ENCODE results near the gene ZP1.

ZP1 gene

DNA sequence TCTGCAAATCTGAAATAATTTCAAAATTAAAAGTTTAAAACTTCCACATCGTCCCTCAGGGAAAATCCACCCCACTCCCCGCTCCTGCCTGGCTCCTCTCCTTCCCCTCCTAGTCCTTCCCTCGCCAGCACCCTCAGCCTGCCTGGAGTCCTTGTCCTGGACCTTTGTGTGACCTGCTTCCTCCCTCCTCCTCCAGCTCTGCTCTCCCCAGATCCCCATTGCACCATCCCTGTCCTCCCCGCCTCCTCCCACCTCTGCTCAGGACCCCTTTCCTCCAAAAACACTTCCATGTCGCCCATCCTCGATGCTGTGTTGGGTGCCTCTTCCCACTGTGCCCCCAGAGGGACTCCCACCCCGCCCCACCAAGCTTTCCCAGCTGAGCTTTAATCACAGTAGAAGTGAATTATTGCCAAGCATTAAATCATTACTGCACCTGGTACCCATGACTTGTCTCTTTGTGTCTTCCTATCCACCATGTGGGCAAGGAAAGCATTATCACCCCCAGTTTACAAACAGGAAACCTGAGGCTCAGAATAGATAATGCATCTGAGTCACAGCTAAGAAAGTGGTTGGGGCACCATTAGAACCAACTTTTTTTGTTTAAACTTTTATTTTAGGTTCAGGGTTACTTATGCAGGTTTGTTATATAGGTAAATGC is 2.4 kb upstream of the ZP1 start:
- DNase-seq (ENCODE audit: insufficient read length) (no peak), FAIRE-seq (no peak)
- no peak for TF ChIP-seq POLR2A (IDR thresholded peaks at IDR 0.05; ENCODE audit: low read depth, low read length)
- no peak for TF ChIP-seq TAF1 (IDR thresholded peaks at IDR 0.05; ENCODE audit: borderline replicate concordance, low read depth, low read length)
- no peak for TF ChIP-seq POLR2AphosphoS5 (IDR thresholded peaks at IDR 0.05; ENCODE audit: low read depth, low read length)

GRCh38 chr11:60867871-60868681 is 734 bp downstream of the ZP1 start:
- FAIRE-seq (no peak), DNase-seq (ENCODE audit: insufficient read length) (no peak)
- no peak for TF ChIP-seq POLR2A (IDR thresholded peaks at IDR 0.05; ENCODE audit: low read depth, low read length)

DNA sequence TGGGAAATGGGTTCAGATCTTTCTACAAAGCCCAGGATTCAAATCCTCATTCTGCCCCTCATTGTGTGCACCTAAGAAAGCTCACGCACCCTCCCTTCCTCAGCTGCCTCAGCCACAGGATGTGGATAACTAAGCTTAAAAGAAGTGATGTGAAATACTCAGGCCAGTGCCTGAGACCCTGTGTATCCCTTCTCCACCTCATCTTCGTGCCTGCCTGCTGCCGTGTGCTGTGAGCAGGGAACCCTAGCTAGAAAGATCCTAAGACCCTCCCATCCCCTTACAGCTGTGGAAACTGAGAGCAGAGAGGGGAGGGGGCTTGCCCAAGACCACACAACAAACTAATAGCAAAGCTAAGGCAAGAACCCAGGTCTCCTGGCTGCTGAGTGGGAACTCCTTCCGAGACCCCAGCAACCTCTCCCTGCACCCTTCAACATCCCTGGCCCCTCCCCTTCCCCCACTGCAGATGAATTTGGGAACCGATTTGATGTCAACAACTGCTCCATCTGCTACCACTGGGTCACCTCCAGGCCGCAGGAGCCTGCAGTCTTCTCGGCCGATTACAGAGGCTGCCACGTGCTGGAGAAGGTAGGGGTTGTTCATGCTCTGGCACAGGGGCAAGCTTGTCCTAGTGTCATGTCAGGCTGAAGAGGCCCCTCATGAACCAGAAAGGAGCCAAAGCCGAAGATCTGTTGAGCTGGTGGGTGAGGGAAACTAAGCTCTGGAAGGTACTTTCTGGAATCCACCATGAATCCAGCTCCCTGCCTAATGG is 1.5 kb downstream of the ZP1 start:
- FAIRE-seq (no peak), DNase-seq (ENCODE audit: insufficient read length) (no peak)

GRCh38 chr11:60869451-60869825 is 2.1 kb downstream of the ZP1 start:
- DNase-seq (ENCODE audit: insufficient read length) = no peak
- no peak for FAIRE-seq
- no peak for TF ChIP-seq POLR2AphosphoS5 (IDR thresholded peaks at IDR 0.05; ENCODE audit: low read depth, low read length)
- no peak for TF ChIP-seq TAF1 (IDR thresholded peaks at IDR 0.05; ENCODE audit: borderline replicate concordance, low read depth, low read length)
- TF ChIP-seq POLR2A (IDR thresholded peaks at IDR 0.05; ENCODE audit: low read depth, low read length) = no peak

More for the DNA sequence above, 1.5 kb downstream of the ZP1 start:
- TF ChIP-seq TAF1 (IDR thresholded peaks at IDR 0.05; ENCODE audit: borderline replicate concordance, low read depth, low read length) (no peak), POLR2AphosphoS5 (IDR thresholded peaks at IDR 0.05; ENCODE audit: low read depth, low read length) (no peak), POLR2A (IDR thresholded peaks at IDR 0.05; ENCODE audit: low read depth, low read length) (no peak)

GRCh38 chr11:60870276-60870675 is 2.9 kb downstream of the ZP1 start:
- DNase-seq (ENCODE audit: insufficient read length) (no peak), FAIRE-seq (no peak)

GRCh38 chr11:60870733-60871377 is 3.5 kb downstream of the ZP1 start:
- TF ChIP-seq POLR2A (IDR thresholded peaks at IDR 0.05; ENCODE audit: low read depth, low read length) (no peak), POLR2AphosphoS5 (IDR thresholded peaks at IDR 0.05; ENCODE audit: low read depth, low read length) (no peak), TAF1 (IDR thresholded peaks at IDR 0.05; ENCODE audit: borderline replicate concordance, low read depth, low read length) (no peak)
- FAIRE-seq (no peak), DNase-seq (ENCODE audit: insufficient read length) (no peak)

More at GRCh38 chr11:60870276-60870675, 2.9 kb downstream of the ZP1 start:
- TF ChIP-seq TAF1 (IDR thresholded peaks at IDR 0.05; ENCODE audit: borderline replicate concordance, low read depth, low read length) (no peak), POLR2A (IDR thresholded peaks at IDR 0.05; ENCODE audit: low read depth, low read length) (no peak), POLR2AphosphoS5 (IDR thresholded peaks at IDR 0.05; ENCODE audit: low read depth, low read length) (no peak)

DNA sequence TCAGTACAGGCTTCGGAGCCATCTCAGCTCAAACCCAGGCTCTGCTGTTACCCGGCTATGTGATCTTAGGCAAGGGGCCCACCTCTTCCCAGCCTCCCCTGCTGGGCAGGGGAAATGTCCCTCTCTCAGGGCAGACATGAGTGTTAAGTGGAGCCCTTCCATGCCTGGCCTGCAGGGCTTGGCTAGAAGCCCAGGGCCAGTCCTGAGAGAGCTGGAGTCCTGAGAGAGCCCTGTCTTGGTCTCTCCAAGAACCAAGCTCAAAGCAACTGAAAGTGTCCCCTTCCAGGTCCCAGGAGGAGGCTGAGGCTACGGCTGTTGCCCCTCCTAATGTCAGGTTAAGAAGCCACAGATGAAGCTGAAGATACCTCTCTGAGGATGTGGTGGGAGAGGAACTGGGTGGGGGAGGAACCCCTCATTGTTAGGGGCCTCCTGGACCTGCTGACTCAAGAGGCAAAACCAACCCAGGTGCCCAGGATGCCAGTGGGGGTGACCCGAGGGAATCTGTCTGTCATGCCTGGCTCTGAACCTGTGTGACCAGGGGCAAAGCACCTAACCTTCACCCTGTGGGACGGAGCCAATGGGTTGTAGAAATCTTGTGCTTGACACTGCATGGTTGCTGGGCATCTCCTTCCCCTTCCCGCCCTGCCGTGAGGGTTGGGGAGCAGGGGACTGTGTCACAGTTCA is 4.2 kb downstream of the ZP1 start:
- peak; percentile 79 for FAIRE-seq
- DNase-seq (ENCODE audit: insufficient read length) = no peak
- no peak for TF ChIP-seq POLR2A (IDR thresholded peaks at IDR 0.05; ENCODE audit: low read depth, low read length)

- DNase-seq (ENCODE audit: insufficient read length) (no peak), FAIRE-seq (no peak)
- TF ChIP-seq POLR2A (IDR thresholded peaks at IDR 0.05; ENCODE audit: low read depth, low read length) (no peak), POLR2AphosphoS5 (IDR thresholded peaks at IDR 0.05; ENCODE audit: low read depth, low read length) (no peak), TAF1 (IDR thresholded peaks at IDR 0.05; ENCODE audit: borderline replicate concordance, low read depth, low read length) (no peak)
These were observed 5.0 kb downstream of the ZP1 start for GRCh38 chr11:60872124-60872960.

GRCh38 chr11:60872961-60873524 is 5.7 kb downstream of the ZP1 start:
- no peak for FAIRE-seq
- DNase-seq (ENCODE audit: insufficient read length) = no peak
- TF ChIP-seq POLR2A (IDR thresholded peaks at IDR 0.05; ENCODE audit: low read depth, low read length) = no peak
- TF ChIP-seq TAF1 (IDR thresholded peaks at IDR 0.05; ENCODE audit: borderline replicate concordance, low read depth, low read length) = no peak
- TF ChIP-seq POLR2AphosphoS5 (IDR thresholded peaks at IDR 0.05; ENCODE audit: low read depth, low read length) = no peak

DNA sequence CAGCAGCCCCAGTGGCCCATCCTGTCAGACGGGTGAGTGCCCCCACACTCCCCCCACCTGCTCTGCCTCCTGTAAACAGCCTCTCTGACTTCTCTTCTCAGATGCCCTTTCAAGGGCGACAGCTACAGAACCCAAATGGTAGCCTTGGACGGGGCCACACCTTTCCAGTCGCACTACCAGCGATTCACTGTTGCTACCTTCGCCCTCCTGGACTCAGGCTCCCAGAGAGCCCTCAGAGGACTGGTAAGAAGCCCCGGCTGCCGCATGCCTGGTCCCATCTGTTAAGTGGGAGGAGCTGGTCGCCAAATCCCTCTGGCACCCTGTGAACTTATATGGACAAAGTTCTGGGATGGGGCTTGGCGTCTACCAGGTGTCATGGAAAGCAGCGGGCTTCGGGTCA is 6.2 kb downstream of the ZP1 start:
- no peak for TF ChIP-seq POLR2A (IDR thresholded peaks at IDR 0.05; ENCODE audit: low read depth, low read length)
- no peak for TF ChIP-seq TAF1 (IDR thresholded peaks at IDR 0.05; ENCODE audit: borderline replicate concordance, low read depth, low read length)
- no peak for TF ChIP-seq POLR2AphosphoS5 (IDR thresholded peaks at IDR 0.05; ENCODE audit: low read depth, low read length)
- DNase-seq (ENCODE audit: insufficient read length) (no peak), FAIRE-seq (no peak)
